Ishikawa (cell line): Measurements from ENCODE around the gene PDE4D.

Source experiments
- CEBPB ChIP-seq: IDR thresholded peaks from 2 replicates; pipeline ENCODE4 v1.6.1; 2012
- EP300 ChIP-seq: IDR thresholded peaks from 2 replicates; pipeline ENCODE4 v1.6.1; 2012; ENCODE audit warnings: borderline replicate concordance
- TAF1 ChIP-seq: IDR thresholded peaks from 2 replicates; pipeline ENCODE4 v1.6.1; 2012; ENCODE audit warnings: low read depth, mild to moderate bottlenecking
- TCF12 ChIP-seq: IDR thresholded peaks from 2 replicates; pipeline ENCODE4 v1.6.1; 2012; ENCODE audit warnings: low read depth
- ZBTB7A ChIP-seq: IDR thresholded peaks from 2 replicates; pipeline ENCODE4 v1.6.1; 2012; ENCODE audit warnings: low read depth

DNA sequence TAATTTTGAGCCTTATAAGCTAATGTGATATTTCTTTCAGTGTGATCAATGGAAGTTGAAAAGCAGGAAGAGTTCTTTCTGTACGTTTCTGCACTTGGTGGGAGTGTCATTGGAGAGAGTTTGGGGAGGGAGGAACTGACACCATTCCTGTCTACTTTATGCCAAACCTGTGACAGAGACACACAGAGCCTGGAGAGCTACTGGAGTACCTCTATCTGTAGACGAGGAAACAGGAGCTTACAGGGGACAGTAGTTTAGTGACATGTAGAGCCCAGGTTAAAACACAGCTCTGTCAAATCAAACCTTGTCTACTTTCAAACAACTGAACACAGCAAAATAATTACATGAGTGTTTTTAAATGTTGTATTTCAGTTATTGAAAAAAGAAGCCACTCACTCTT, 103.6 kb downstream of the PDE4D start:
- TF ChIP-seq ZBTB7A, result no peak
- no peak for TF ChIP-seq EP300
- TF ChIP-seq TAF1, result no peak
- no peak for TF ChIP-seq TCF12
- TF ChIP-seq CEBPB, result no peak
